H9 (cell line): Measurements from ENCODE around the gene EPB41L2. TPM values are rescaled to one million over a fixed set of nuclear protein-coding genes. Genes with fewer than 3 reads are reported as not detected.
A peak's percentile ranks its signal among the peaks of the same experiment; 100 is the strongest.

Source experiments
- DNase-seq: peaks from one replicate; pipeline ENCODE4 v3.0.0-alpha.2; 2017
- H2AFZ ChIP-seq: one replicate; pipeline ENCODE4 v1.6.1; 2013; ENCODE audit warnings: mild to moderate bottlenecking, low read length, control low read depth, moderate library complexity
- H2AK5ac ChIP-seq: 2 replicates; pipeline ENCODE4 v1.6.1; 2013; ENCODE audit warnings: low read length, control low read depth, mixed read lengths; ENCODE audit not compliant: insufficient read length
- H2BK120ac ChIP-seq: one replicate; pipeline ENCODE4 v1.6.1; 2013; ENCODE audit warnings: low read depth, mild to moderate bottlenecking, low read length, control low read depth, inconsistent platforms; ENCODE audit not compliant: poor library complexity, severe bottlenecking
- H2BK12ac ChIP-seq: 2 replicates; pipeline ENCODE4 v1.6.1; 2013; ENCODE audit warnings: low read length, control low read depth, mixed read lengths, low read depth; ENCODE audit not compliant: insufficient read length
- H2BK15ac ChIP-seq: 2 replicates; pipeline ENCODE4 v1.6.1; 2013; ENCODE audit warnings: low read depth, low read length, control low read depth
- H2BK20ac ChIP-seq: one replicate; pipeline ENCODE4 v1.6.1; 2013; ENCODE audit warnings: low read depth, mild to moderate bottlenecking, low read length, control low read depth, inconsistent platforms; ENCODE audit not compliant: poor library complexity, severe bottlenecking
- H2BK5ac ChIP-seq: 2 replicates; pipeline ENCODE4 v1.6.1; 2013; ENCODE audit warnings: low read length, control low read depth, mixed read lengths; ENCODE audit not compliant: insufficient read length
- H3K14ac ChIP-seq: 2 replicates; pipeline ENCODE4 v1.6.1; 2013; ENCODE audit warnings: low read length, control low read depth; ENCODE audit not compliant: insufficient read depth
- H3K18ac ChIP-seq: 2 replicates; pipeline ENCODE4 v1.6.1; 2013; ENCODE audit warnings: low read depth, mild to moderate bottlenecking, mixed read lengths, low read length, control low read depth; ENCODE audit not compliant: insufficient read length
- H3K23ac ChIP-seq: 2 replicates; pipeline ENCODE4 v1.6.1; 2013; ENCODE audit warnings: low read length, control low read depth, mixed read lengths, low read depth; ENCODE audit not compliant: insufficient read length
- H3K23me2 ChIP-seq: 2 replicates; pipeline ENCODE4 v1.6.1; 2013; ENCODE audit warnings: low read depth, mild to moderate bottlenecking, mixed read lengths, low read length, control low read depth; ENCODE audit not compliant: insufficient read length, poor library complexity, severe bottlenecking
- H3K27ac ChIP-seq: 2 replicates; pipeline ENCODE4 v1.5.1; 2013; ENCODE audit warnings: low read length, control low read depth, mixed read lengths, low read depth; ENCODE audit not compliant: insufficient read length
- H3K27me3 ChIP-seq: 2 replicates; pipeline ENCODE4 v1.6.1; 2013; ENCODE audit warnings: low read length, control low read depth, inconsistent platforms; ENCODE audit not compliant: insufficient read depth
- H3K4ac ChIP-seq: 2 replicates; pipeline ENCODE4 v1.6.1; 2013; ENCODE audit warnings: low read depth, mild to moderate bottlenecking, control low read depth, inconsistent platforms, low read length, moderate library complexity
- H3K4me1 ChIP-seq: 2 replicates; pipeline ENCODE4 v1.6.1; 2013; ENCODE audit warnings: low read length, control low read depth, inconsistent platforms; ENCODE audit not compliant: insufficient read depth
- H3K4me2 ChIP-seq: 2 replicates; pipeline ENCODE4 v1.6.1; 2013; ENCODE audit warnings: low read length, control low read depth, mixed read lengths; ENCODE audit not compliant: insufficient read length, insufficient read depth
- H3K56ac ChIP-seq: 2 replicates; pipeline ENCODE4 v1.6.1; 2013; ENCODE audit warnings: low read depth, mild to moderate bottlenecking, mixed read lengths, low read length, control low read depth; ENCODE audit not compliant: insufficient read length
- H3K79me1 ChIP-seq: 2 replicates; pipeline ENCODE4 v1.6.1; 2013; ENCODE audit warnings: low read depth, mild to moderate bottlenecking, moderate library complexity, low read length, control low read depth, inconsistent platforms; ENCODE audit not compliant: insufficient read depth, poor library complexity, severe bottlenecking
- H3K79me2 ChIP-seq: 2 replicates; pipeline ENCODE4 v1.6.1; 2013; ENCODE audit warnings: low read length, control low read depth, inconsistent platforms; ENCODE audit not compliant: insufficient read depth
- H3K9ac ChIP-seq: 2 replicates; pipeline ENCODE4 v1.6.1; 2013; ENCODE audit warnings: low read length, control low read depth, mixed read lengths; ENCODE audit not compliant: insufficient read length; ENCODE audit errors: extremely low read depth
- H3K9me3 ChIP-seq: one replicate; pipeline ENCODE4 v1.6.1; 2013; ENCODE audit warnings: low read depth, low read length, inconsistent platforms; ENCODE audit not compliant: control insufficient read depth
- H3T11ph ChIP-seq: one replicate; pipeline ENCODE4 v1.6.1; 2013; ENCODE audit warnings: mild to moderate bottlenecking, low read length, control low read depth, inconsistent platforms
- H4K20me1 ChIP-seq: one replicate; pipeline ENCODE4 v1.6.1; 2013; ENCODE audit not compliant: control insufficient read depth, insufficient read length, insufficient read depth
- H4K5ac ChIP-seq: 2 replicates; pipeline ENCODE4 v1.6.1; 2013; ENCODE audit warnings: low read depth, mild to moderate bottlenecking, mixed read lengths, low read length, control low read depth; ENCODE audit not compliant: insufficient read length
- H4K8ac ChIP-seq: replicated peaks from 2 replicates; pipeline ENCODE4 v1.6.1; 2013; ENCODE audit warnings: low read length, control low read depth, mixed read lengths, low read depth; ENCODE audit not compliant: insufficient read length
- H4K91ac ChIP-seq: 2 replicates; pipeline ENCODE4 v1.6.1; 2013; ENCODE audit warnings: low read depth, mild to moderate bottlenecking, moderate library complexity, mixed read lengths, low read length, control low read depth; ENCODE audit not compliant: insufficient read length
- H3K27ac Mint-ChIP-seq, 3 experiments: 2 replicates in 2 of 3; 3 replicates in 1 of 3; pipeline ENCODE4 v1.8.0; 2020 to 2021; ENCODE audit warnings: mixed read lengths in 3 of 3, mild to moderate bottlenecking in 1 of 3, moderate library complexity in 1 of 3
- H3K27me3 Mint-ChIP-seq: 2 replicates; pipeline ENCODE4 v1.8.0; 2021; ENCODE audit warnings: low read depth, mild to moderate bottlenecking, moderate library complexity, mixed read lengths
- H3K36me3 Mint-ChIP-seq, 3 experiments: 2 replicates in 2 of 3; 3 replicates in 1 of 3; pipeline ENCODE4 v1.8.0; 2020 to 2021; ENCODE audit warnings: low read depth in 3 of 3, mixed read lengths in 3 of 3; ENCODE audit not compliant: insufficient read depth in 1 of 3
- H3K4me1 Mint-ChIP-seq, 2 experiments: 2 replicates each; pipeline ENCODE4 v1.8.0; 2020; ENCODE audit warnings: mixed read lengths in 2 of 2
- H3K4me3 Mint-ChIP-seq, 2 experiments: 2 replicates in 1 of 2; 3 replicates in 1 of 2; pipeline ENCODE4 v1.8.0; 2020 to 2021; ENCODE audit warnings: mild to moderate bottlenecking in 2 of 2, mixed read lengths in 2 of 2, moderate library complexity in 1 of 2
- H3K9me3 Mint-ChIP-seq, 2 experiments: 2 replicates in 1 of 2; 3 replicates in 1 of 2; pipeline ENCODE4 v1.8.0; 2020; ENCODE audit warnings: mild to moderate bottlenecking in 2 of 2, mixed read lengths in 2 of 2, moderate library complexity in 1 of 2
- whole genome bisulfite sequencing: extraction: QIAGEN DNeasy Blood & Tissue Kit; methylation state at CpG from one replicate; pipeline ENCODE4 v1.1.7; 2013; ENCODE audit warnings: missing lambda C conversion rate, low lambda C conversion rate, mixed read lengths; ENCODE audit not compliant: insufficient read length; ENCODE audit errors: extremely low coverage; 5-methylcytosine and 5-hydroxymethylcytosine counted together
- total RNA-seq: library from RNA; stranded (reverse); gene quantifications from 2 replicates; pipeline ENCODE4 v1.2.1, GENCODE V29; 2021
- TF ChIP-seq, protein P1 (sequence below): fragments of 200-600 bp; sonication (generic); conservative IDR thresholded peaks from 3 replicates; pipeline ENCODE4 v1.8.0; 2021; ENCODE audit warnings: antibody characterized with exemption, mild to moderate bottlenecking

Gene EPB41L2
- total RNA-seq, 1 experiment from 2014 or later: 90.2 TPM

- Histone ChIP-seq H2BK15ac (no peak overlapping the region), H3K56ac (no peak overlapping the region), H3K4me2 (no peak overlapping the region), H3K18ac (no peak overlapping the region), H3K27me3 (no peaks in the 10 kb centered on the region), H3K23me2 (no peaks in the 10 kb centered on the region), H2BK20ac (no peak overlapping the region), H3K79me2 (peaks cover 5% of the 10 kb centered on the region; the same call in 1 of the 2 replicates), H2AFZ (no peak overlapping the region), H3K4me1 (peaks cover 12% of the 10 kb centered on the region; the same call in 1 of the 2 replicates), H3T11ph (no peak overlapping the region), H4K8ac (no peak overlapping the region), H3K14ac (no peak overlapping the region), H3K79me1 (peaks cover 3% of the 10 kb centered on the region), H3K23ac (no peak overlapping the region), H3K9me3 (no peaks in the 10 kb centered on the region), H3K4ac (no peak overlapping the region), H2BK5ac (no peak overlapping the region), H3K27ac (peak overlapping the region; percentile 37), H4K91ac (no peak overlapping the region), H2BK120ac (no peak overlapping the region), H3K9ac (no peak overlapping the region), H2BK12ac (no peak overlapping the region), H4K5ac (peak overlapping the region; percentile 85), H4K20me1 (no peaks in the 10 kb centered on the region), H2AK5ac (peak overlapping the region; percentile 92)
- Mint-ChIP-seq H3K4me1 (peaks cover 38 to 53% of the 10 kb centered on the region in 2 experiments), H3K9me3 (peaks cover 0 to 2% of the 10 kb centered on the region in 2 experiments; a peak in 1 of 5 replicates), H3K27ac (peak overlapping the region; percentile 5 to 92 (median 44); a peak in 5 of 7 replicates), H3K27me3 (no peaks in the 10 kb centered on the region), H3K4me3 (no peak overlapping the region), H3K36me3 (no peaks in the 10 kb centered on the region; a peak in 1 of 7 replicates)
- DNase-seq: no peak
- TF ChIP-seq, protein P1, sequence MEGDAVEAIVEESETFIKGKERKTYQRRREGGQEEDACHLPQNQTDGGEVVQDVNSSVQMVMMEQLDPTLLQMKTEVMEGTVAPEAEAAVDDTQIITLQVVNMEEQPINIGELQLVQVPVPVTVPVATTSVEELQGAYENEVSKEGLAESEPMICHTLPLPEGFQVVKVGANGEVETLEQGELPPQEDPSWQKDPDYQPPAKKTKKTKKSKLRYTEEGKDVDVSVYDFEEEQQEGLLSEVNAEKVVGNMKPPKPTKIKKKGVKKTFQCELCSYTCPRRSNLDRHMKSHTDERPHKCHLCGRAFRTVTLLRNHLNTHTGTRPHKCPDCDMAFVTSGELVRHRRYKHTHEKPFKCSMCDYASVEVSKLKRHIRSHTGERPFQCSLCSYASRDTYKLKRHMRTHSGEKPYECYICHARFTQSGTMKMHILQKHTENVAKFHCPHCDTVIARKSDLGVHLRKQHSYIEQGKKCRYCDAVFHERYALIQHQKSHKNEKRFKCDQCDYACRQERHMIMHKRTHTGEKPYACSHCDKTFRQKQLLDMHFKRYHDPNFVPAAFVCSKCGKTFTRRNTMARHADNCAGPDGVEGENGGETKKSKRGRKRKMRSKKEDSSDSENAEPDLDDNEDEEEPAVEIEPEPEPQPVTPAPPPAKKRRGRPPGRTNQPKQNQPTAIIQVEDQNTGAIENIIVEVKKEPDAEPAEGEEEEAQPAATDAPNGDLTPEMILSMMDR: no peak
- WGBS: no CpG with 5 or more reads among the region's 10 CpGs
Observed at GRCh38 chr6:130994319-130995097, 68.5 kb downstream of the EPB41L2 start.
